Measurements from ENCODE around the gene DENND1A.
"Not testable (repeated sequence)": the region's sequence is repeated elsewhere in the genome, so short reads cannot be mapped to it uniquely, and the experiment has no call there.

The DENND1A gene

GRCh38 chr9:123447934-123448646, 481.8 kb downstream of the DENND1A start:
- in situ Hi-C loops (cut with MboI; ENCODE audit: low sequenced_read_pairs): no loop called here

- in situ Hi-C loops (cut with MboI; ENCODE audit: low sequenced_read_pairs): no loop called here
Measured at GRCh38 chr9:123445981-123446610, 483.8 kb downstream of the DENND1A start.

GRCh38 chr9:123445116-123445515, 484.8 kb downstream of the DENND1A start:
- in situ Hi-C loops (cut with MboI; ENCODE audit: low sequenced_read_pairs): no loop called here

GRCh38 chr9:123441769-123442168, 488.2 kb downstream of the DENND1A start:
- in situ Hi-C loops (cut with MboI; ENCODE audit: low sequenced_read_pairs): no loop called here

GRCh38 chr9:123440256-123440655, 489.7 kb downstream of the DENND1A start:
- in situ Hi-C loops (cut with MboI; ENCODE audit: low sequenced_read_pairs): no loop called here

- in situ Hi-C loops (cut with MboI; ENCODE audit: low sequenced_read_pairs): no loop called here
Measured at GRCh38 chr9:123438821-123439220, 491.1 kb downstream of the DENND1A start.

- in situ Hi-C loops (cut with MboI; ENCODE audit: low sequenced_read_pairs): no loop called here
Measured at GRCh38 chr9:123438321-123438720, 491.6 kb downstream of the DENND1A start.

- in situ Hi-C loops (cut with MboI; ENCODE audit: low sequenced_read_pairs): no loop called here
Measured at GRCh38 chr9:123437201-123437600, 492.7 kb downstream of the DENND1A start.

GRCh38 chr9:123435471-123435870, 494.5 kb downstream of the DENND1A start:
- in situ Hi-C loops (cut with MboI; ENCODE audit: low sequenced_read_pairs): no loop called here

- in situ Hi-C loops (cut with MboI; ENCODE audit: low sequenced_read_pairs): no loop called here
Measured at GRCh38 chr9:123434619-123435240, 495.2 kb downstream of the DENND1A start.

GRCh38 chr9:123432331-123433236, 497.3 kb downstream of the DENND1A start:
- in situ Hi-C loops (cut with MboI; ENCODE audit: low sequenced_read_pairs): no loop called here

GRCh38 chr9:123431581-123431980, 498.3 kb downstream of the DENND1A start:
- in situ Hi-C loops (cut with MboI; ENCODE audit: low sequenced_read_pairs): no loop called here

- in situ Hi-C loops (cut with MboI; ENCODE audit: low sequenced_read_pairs): not testable (repeated sequence)
Measured at GRCh38 chr9:123428450-123428849, 501.5 kb downstream of the DENND1A start.

- in situ Hi-C loops (cut with MboI; ENCODE audit: low sequenced_read_pairs): no loop called here
Measured at GRCh38 chr9:123426406-123426805, 503.5 kb downstream of the DENND1A start.

GRCh38 chr9:123425836-123426365, 504.0 kb downstream of the DENND1A start:
- in situ Hi-C loops (cut with MboI; ENCODE audit: low sequenced_read_pairs): no loop called here

GRCh38 chr9:123425261-123425821, 504.6 kb downstream of the DENND1A start:
- in situ Hi-C loops (cut with MboI; ENCODE audit: low sequenced_read_pairs): no loop called here

GRCh38 chr9:123424552-123425225, 505.2 kb downstream of the DENND1A start:
- in situ Hi-C loops (cut with MboI; ENCODE audit: low sequenced_read_pairs): no loop called here

- in situ Hi-C loops (cut with MboI; ENCODE audit: low sequenced_read_pairs): no loop called here
Measured at GRCh38 chr9:123424131-123424530, 505.8 kb downstream of the DENND1A start.

GRCh38 chr9:123423311-123423640, 506.6 kb downstream of the DENND1A start:
- in situ Hi-C loops (cut with MboI; ENCODE audit: low sequenced_read_pairs): no loop called here
